HG03025 (cell line): ENCODE measurements around the gene TMEM92.
"Not testable (repeated sequence)": the region's sequence is repeated elsewhere in the genome, so short reads cannot be mapped to it uniquely, and the experiment has no call there.

Experiments
- ATAC-seq: cut with Tn5 transposase; IDR thresholded peaks from one replicate; pipeline ENCODE4 v1.9.1; 2021; ENCODE audit warnings: mild to moderate bottlenecking, moderate library complexity; ENCODE audit not compliant: unreplicated experiment, low FRiP score

Gene TMEM92

GRCh38 chr17:50273654-50274040, 619 bp upstream of the TMEM92 start:
- ATAC-seq: no peak

- no peak for ATAC-seq
These were observed 593 bp downstream of the TMEM92 start for GRCh38 chr17:50274897-50275221.

GRCh38 chr17:50275279-50275678, 1.0 kb downstream of the TMEM92 start:
- no peak for ATAC-seq

GRCh38 chr17:50276588-50277356, 2.5 kb downstream of the TMEM92 start:
- ATAC-seq: no peak

GRCh38 chr17:50277357-50277754, 3.1 kb downstream of the TMEM92 start:
- no peak for ATAC-seq

- no peak for ATAC-seq
These were observed 4.4 kb downstream of the TMEM92 start for GRCh38 chr17:50278526-50279180.

GRCh38 chr17:50279181-50279526, 4.9 kb downstream of the TMEM92 start:
- ATAC-seq: no peak

GRCh38 chr17:50279639-50280038, 5.4 kb downstream of the TMEM92 start:
- ATAC-seq: no peak

GRCh38 chr17:50280068-50280467, 5.8 kb downstream of the TMEM92 start:
- no peak for ATAC-seq

- no peak for ATAC-seq
These were observed 6.7 kb downstream of the TMEM92 start for GRCh38 chr17:50280801-50281441.

- no peak for ATAC-seq
These were observed 7.6 kb downstream of the TMEM92 start for GRCh38 chr17:50281739-50282401.

- ATAC-seq: no peak
These were observed 9.0 kb downstream of the TMEM92 start for GRCh38 chr17:50283246-50283645.

- no peak for ATAC-seq
These were observed 9.4 kb downstream of the TMEM92 start for GRCh38 chr17:50283714-50284113.

GRCh38 chr17:50285941-50286340, 11.7 kb downstream of the TMEM92 start:
- no peak for ATAC-seq

GRCh38 chr17:50287302-50287701, 13.0 kb downstream of the TMEM92 start:
- not testable (repeated sequence) for ATAC-seq

- no peak for ATAC-seq
These were observed 14.0 kb downstream of the TMEM92 start for GRCh38 chr17:50288306-50288705.

- ATAC-seq: no peak
These were observed 15.0 kb downstream of the TMEM92 start for GRCh38 chr17:50289278-50289677.

GRCh38 chr17:50289991-50290702, 15.9 kb downstream of the TMEM92 start:
- no peak for ATAC-seq

- no peak for ATAC-seq
These were observed 16.7 kb downstream of the TMEM92 start for GRCh38 chr17:50290933-50291332.

- ATAC-seq: no peak
These were observed 18.2 kb downstream of the TMEM92 start for GRCh38 chr17:50292465-50292864.

- no peak for ATAC-seq
These were observed 20.8 kb downstream of the TMEM92 start for GRCh38 chr17:50295021-50295420.
